ENCODE data around the gene ODC1.
"Not testable (repeated sequence)": the region's sequence is repeated elsewhere in the genome, so short reads cannot be mapped to it uniquely, and the experiment has no call there.

Gene ODC1
- long read RNA-seq, donor 1, transcript ODC1-201 (12 exons, 2,653 nt), result major isoform, 190 of 267 reads
- long read RNA-seq, donor 1, partial matches to known transcripts, result 64 of 267 reads
- long read RNA-seq, donor 1, other reads (novel, unspliced or antisense), result 13 of 267 reads
- long read RNA-seq, donor 2, transcript ODC1-201 (12 exons, 2,653 nt), result major isoform, 103 of 136 reads
- long read RNA-seq, donor 2, partial matches to known transcripts, result 33 of 136 reads
- long read RNA-seq, donor 2, other reads (novel, unspliced or antisense), result 0 of 136 reads
- long read RNA-seq, donor 3, transcript ODC1-201 (12 exons, 2,653 nt), result major isoform, 74 of 92 reads
- long read RNA-seq, donor 3, partial matches to known transcripts, result 18 of 92 reads
- long read RNA-seq, donor 3, other reads (novel, unspliced or antisense), result 0 of 92 reads
- long read RNA-seq, donor 4, transcript ODC1-201 (12 exons, 2,653 nt), result major isoform, 103 of 178 reads
- long read RNA-seq, donor 4, partial matches to known transcripts, result 70 of 178 reads
- long read RNA-seq, donor 4, other reads (novel, unspliced or antisense), result 5 of 178 reads
- long read RNA-seq, donor 5, transcript ODC1-201 (12 exons, 2,653 nt), result major isoform, 112 of 205 reads
- long read RNA-seq, donor 5, partial matches to known transcripts, result 88 of 205 reads
- long read RNA-seq, donor 5, other reads (novel, unspliced or antisense), result 5 of 205 reads
- long read RNA-seq, donor 6, transcript ODC1-201 (12 exons, 2,653 nt), result major isoform, 118 of 162 reads
- long read RNA-seq, donor 6, partial matches to known transcripts, result 44 of 162 reads
- long read RNA-seq, donor 6, other reads (novel, unspliced or antisense), result 0 of 162 reads
- long read RNA-seq, donor 7, transcript ODC1-201 (12 exons, 2,653 nt), result major isoform, 199 of 291 reads
- long read RNA-seq, donor 7, partial matches to known transcripts, result 76 of 291 reads
- long read RNA-seq, donor 7, other reads (novel, unspliced or antisense), result 16 of 291 reads
- long read RNA-seq, donor 8, transcript ODC1-201 (12 exons, 2,653 nt), result major isoform, 112 of 157 reads
- long read RNA-seq, donor 8, partial matches to known transcripts, result 40 of 157 reads
- long read RNA-seq, donor 8, other reads (novel, unspliced or antisense), result 5 of 157 reads

DNA sequence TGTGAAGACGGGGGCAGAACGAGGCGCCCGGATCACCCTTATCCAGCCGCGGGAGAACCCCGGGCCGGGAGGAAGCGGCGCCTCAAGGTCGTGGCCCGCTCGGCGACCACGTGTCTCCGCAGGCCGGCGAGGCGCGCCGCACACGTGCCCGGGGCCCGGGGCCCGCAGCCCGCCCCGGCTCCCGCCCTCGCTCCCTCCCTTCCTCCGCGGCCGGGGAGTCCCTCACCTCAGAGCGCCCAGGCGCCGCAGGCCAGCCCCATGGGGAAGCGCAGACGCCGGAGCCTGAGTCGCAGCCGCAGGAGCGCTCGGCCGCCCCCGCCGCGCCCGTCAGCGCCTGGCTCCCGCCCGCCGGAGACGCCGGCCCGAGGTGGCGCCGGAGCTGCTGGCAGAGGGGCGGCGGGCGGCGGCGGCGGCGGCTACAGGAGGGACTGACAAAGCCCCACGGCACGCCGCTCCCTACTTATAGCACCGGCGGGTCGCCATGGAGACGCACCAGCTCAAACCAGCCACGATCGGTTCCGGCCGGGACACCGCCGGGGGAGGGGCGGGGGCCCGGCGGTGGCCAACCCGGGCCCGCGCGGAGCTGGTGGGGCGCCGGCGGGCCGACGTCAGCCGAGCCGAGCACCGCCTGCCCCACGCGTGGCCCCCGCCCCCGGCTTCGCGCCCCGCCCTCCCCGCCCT is at the start of gene ODC1:
TSS of gene ODC1 (minus strand) at position 433 of the 681 bp plus-strand sequence. CDS start 3,295 bp downstream, outside the sequence.
- DNase-seq, result peak; percentile 81

DNA sequence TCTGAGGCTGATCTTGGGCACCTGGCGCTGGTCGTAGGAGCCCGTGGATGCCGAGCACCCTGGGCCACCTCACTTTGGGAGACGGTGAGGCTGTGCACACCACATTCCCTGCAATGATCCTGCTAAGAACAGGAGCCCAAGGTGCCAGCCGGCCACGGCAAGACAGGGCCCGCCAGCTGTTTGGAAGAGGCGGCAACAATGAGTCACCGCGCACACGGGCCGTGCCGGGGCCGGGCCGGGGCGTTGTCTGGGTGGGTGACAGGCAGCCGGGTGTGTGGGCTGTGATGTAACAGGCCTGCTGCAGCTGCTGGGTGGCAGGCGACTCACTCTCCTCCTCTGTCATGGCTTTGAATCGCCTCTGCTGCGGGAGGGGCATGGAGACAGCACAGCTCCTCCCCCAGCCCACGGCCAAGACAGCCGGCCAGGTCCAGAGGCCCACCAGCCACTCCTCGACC is 49.7 kb upstream of the ODC1 start:
- peak; percentile 34 for DNase-seq

DNA sequence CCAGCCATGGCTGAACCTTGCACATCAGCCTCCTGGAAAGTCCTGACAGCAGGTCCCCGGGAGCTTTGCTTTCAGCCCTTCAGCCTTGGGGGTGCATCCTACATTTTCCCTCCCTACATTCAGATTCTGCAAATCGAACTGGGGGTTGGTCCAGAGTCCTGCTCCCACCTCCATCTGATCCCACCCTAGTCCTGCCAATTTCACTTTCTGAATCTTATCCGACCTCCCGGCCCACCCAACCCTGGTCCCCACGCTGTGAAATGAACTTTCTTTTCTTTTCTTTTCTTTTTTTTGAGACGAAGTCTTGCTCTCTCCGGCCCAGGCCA is 47.8 kb upstream of the ODC1 start:
- no peak for DNase-seq

DNA sequence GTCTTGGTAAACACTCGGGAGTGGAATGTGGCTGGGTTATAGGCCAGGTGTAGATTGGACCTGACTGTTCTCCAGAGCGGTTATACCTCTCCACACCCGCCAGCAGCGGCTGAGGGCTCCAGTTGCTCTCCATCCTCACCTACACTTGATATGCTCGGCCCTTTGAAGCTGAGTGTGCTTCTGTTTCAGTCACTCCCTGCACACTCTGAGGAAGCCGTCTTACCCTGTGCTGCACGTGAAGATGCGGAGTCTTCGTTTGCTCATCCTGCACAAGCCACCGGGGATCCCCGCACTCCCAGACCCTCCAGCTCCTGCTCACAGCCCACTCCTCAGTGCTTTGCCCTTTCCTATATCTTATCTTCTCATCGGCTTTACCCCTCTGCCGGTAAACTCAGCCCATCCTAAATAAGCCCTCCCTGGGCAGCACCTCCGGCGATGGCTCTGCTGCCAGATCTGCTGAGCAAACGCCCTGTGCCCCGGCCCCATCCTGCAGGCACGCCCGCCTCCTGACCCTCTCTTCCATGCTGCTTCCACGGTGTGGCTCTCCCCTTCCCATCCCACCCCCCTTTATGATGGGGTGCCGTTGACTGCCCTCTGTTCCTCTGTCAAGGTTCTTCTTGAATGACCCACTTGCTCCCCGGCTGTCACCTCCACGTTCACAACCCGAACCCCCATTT is 47.3 kb upstream of the ODC1 start:
- no peak for DNase-seq

DNA sequence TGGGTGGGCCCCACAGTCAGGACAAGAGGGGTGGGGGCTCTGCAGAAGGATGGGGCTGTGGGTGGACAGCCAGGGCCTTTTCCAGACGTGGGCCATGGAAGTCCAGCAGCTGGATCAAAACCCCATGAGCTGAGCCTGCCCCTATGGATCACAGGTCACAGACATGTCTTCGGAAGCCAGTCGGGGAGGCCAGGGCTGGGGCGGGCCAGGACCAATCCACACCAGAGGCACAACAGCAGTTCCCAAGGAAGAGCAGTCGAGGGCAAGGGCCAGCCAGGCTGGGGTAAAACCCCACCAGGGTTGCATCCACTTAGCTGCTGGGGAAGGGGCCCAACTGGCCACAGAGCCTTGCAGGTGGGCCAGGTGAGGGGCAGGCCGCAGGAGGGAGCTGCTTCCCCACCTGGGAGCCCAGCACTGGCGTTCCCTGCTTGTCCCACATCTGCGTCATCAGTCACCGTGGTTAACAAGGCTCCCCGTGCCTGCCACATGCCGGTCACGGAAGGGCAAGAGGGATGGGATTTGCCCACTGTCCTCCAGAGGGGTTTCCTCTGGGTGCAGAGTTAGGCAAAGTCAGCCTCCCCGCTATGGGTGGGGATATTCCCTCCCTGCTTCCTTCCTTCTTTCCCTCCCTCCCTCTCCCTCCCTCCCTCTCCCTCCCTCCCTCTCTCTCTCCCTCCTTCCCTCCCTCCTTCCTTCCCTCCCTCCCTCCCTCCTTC is 46.4 kb upstream of the ODC1 start:
- DNase-seq, result no peak

DNA sequence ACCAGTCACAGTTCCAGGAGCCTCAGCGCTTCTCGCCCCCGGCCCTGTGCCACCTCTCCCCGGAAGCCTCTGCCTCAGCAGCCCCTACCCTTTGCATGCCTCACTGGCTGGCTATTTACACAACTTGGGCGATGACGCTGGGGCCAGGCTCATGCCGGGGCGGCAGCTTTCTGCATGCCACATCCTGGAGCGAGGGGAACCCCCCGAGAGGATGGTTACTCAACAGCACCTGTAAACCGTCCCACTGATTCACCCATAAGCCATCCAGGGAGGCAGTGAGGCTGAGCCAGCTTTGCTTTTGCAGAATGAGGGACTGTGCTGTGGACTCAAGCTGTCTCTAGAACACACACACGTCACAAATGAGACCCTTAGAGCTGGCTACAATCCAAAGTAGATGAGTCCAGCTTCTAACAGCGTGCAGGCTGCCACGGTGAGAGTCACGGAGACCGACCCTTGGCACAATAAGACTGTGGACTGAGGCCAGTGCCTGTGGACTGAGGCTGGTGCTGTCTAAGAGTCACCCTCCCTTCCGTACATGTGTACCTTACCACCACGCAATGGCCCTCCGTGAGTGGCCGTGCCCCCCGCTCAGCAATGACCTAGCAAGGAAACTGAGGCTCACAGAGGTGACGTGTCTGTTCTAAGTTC is 45.6 kb upstream of the ODC1 start:
- DNase-seq, result no peak

DNA sequence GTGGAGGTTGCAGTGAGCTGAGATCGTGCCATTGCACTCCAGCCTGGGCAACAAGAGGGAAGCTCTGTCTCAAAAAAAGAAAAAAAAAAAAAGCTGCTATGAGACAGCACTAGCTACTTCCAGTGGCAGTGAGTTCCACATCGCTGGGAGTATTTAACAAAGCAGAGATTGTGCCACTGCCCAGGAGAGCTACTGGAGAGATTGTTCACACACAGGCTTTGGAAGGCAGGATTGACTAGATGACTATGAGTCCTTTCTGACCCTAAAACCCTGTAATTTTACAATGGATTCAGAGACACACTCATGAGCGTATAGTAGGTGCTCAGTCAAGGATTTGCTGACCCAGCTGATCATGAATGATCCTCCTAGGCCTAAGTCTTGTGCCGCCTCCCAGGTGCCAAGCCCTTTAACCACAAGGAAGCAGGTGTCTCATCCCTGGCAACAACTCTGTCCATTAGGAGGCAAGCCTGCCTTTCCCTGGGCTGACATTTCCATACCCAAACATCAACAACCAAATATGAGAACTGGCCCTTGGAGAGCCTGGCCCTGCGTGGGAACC is 45.0 kb upstream of the ODC1 start:
- DNase-seq, result no peak

DNA sequence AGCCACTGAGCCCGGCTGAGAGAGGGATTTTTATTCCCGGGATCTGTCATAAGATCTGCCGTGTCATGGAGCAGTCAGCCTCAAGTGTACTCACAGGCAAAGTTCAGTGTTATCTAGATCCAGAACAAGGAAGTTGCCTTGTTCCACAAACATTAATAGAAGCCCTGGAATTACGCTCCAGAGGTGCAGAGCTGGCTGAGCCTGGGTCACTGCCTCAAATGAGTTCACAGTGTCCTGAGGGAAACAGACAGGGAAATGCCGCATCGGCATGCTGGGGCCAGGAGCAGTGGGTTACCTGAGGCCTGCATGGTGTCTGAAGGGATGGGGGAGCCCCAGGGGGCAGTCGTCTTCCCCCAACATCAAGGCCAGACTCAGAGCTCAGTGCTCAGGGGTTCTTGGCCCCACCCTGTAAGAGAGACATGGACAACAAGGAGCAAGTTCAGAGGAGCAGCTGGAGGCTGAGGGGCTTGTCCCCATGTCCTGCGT is 42.7 kb upstream of the ODC1 start:
- no peak for DNase-seq

DNA sequence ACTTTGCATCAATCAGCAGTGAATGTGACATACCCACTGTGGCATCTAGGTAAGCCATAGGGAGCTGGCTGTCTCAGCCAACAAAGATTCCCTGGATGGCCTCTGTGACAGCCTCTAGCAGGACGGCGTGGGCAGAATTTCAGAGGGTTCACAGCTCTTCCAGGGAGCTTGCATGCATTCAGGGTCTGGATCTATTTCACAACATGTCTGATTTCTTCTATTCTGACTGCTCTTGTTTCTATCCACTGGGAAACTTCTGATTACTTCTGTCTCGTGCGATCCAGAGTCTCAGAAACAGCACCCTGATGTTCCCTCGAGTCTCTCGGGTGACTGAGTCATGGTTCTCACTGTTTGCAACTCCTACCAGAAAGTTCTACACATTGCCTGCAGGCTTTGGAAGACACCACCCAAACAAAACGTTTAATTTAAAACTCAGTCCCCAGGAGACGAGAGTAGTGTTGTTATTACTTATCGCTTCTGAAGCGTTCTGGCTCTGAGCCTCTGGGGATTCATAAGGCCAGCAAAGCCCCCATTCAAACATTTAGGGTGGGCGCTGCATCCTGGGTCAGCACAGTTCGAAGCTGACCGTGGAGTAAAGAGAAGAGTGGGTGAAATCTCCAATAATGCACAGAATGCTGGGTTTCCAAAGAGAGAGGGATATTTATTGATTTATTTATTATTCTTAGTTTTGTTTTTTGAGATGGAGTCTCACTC is 41.9 kb upstream of the ODC1 start:
- no peak for DNase-seq

DNA sequence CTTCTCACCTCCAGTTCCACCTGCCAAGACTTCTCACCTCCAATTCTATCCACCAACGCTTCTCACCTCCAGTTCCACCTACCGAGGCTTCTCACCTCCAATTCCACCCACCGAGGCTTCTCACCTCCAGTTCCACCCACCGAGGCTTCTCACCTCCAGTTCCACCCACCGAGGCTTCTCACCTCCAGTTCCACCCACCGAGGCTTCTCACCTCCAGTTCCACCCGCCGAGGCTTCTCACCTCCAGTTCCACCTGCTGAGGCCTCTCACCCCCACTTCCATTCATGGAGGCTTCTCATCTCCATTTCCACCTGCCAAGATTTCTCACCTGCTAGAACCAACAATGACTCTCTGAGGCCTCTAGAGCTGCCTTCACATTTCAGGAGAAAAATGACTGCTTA is 40.0 kb upstream of the ODC1 start:
- DNase-seq, result not testable (repeated sequence)

DNA sequence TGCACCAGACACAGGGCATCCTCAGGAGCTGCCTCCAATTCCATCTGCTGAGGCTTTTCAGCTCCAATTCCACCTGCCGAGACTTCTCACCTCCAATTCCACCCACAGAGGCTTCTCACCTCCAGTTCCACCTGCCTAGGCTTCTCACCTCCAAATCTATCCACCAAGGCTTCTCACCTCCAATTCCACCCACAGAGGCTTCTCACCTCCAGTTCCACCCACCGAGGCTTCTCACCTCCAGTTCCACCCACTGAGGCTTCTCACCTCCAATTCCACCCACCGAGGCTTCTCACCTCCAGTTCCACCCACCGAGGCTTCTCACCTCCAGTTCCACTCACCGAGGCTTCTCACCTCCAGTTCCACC is 39.6 kb upstream of the ODC1 start:
- DNase-seq, result not testable (repeated sequence)

DNA sequence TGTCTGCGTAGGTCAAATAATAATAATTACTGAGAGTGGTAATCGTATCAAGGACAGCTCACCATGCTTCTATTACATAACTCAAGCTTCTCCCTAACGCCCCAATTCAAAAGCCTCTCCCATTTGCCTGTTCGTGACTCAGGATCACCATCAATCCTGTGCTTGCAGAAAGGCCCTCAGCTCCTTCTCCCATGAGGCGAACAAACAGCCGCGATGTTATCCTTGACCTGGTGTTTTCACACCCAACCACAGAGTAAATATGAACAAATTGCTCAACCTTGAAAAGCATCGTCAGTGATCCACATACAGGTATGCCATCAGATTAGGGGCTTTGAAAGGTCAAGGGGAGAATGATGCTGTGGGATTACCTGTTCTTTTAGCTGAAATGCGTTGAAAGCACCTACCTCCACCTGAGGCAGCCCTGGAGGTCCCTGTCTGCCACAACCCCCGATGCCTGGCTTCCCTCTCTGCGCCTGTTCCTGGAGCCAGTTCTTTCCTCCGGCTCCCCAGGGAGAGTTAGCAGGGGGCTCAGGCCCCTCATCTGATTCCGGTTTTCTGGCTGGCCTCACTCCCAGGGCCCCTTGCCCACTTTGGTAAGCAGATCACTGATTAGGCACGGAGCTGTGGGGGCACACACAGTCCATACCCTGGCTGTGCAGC is 39.1 kb upstream of the ODC1 start:
- DNase-seq, result no peak

DNA sequence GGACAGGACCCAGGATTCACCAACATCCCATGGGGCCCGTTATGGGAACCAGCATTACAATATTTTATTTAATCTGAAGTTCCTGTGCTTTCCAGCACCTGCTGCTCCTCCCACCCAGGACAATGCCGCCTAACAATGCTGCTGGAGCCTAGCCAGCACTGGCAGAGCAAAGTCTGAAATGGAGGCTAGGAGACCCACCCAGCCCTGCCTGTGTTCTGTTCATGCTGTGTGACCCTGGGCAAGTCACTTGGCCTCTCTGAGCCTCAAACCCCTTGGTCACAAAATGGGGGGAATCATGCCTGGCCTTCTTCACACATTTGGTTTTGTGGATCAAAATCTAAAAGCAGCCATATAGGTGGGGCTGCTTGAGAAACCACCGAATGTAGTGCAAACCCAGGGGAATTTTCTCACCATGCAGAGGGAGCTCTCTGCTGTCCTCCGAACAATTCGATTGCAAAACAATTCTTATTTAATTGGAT is 38.5 kb upstream of the ODC1 start:
- no peak for DNase-seq

DNA sequence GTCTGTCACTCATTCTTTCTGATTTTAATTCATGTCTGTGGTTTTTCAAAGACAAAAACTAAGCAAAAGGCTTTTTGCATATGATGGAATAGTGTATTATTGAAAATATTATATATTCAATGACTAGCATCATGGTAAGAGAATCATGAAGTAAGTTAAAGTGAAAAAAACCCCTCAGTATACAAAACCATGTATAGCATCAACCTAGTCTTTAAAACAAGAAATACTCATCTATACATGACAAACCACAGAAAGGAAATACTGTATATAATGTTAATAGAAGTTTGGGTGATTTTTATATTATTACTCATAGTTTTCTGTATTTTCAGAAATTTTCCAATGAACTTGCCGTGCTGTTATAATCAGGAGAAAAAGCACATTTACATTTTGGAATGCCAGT is 38.0 kb upstream of the ODC1 start:
- no peak for DNase-seq

DNA sequence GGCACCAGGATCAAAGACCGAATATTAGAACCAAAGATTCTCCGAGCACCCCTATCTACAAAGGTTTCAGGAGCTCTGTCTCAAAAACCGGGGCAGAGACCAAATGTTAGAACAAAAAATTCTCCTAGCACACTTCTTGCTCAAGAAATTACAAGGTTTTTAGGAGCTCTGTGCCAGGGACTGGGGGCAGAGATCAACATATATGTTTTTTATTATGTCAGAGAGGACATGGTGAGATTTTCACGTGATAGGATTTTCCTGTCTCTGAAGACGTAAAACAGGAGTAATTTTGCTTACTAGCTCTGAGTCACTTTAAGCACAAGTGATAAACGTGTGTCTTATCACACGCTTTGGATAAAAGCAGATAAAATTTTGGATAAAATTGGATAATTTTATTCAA is 34.8 kb upstream of the ODC1 start:
- no peak for DNase-seq

DNA sequence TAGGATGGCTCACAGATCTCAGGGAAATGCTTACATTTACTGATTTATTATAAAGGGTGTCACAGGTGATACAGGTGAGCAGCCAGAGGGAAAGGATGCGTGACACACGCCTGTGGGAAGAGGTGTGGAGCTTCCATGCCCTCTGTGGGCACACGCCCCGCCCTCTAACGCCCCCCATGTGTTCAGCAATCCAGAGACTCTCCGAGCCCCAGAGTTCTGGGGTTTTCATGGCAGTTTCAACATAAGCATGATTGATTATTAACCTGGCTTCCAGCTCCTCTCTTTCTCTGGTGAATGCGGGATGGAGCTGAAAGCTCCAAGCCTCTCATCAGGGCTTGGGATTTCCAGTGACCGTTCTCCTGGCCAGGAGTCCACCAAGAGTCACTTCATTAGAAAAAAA is 34.3 kb upstream of the ODC1 start:
- no peak for DNase-seq

DNA sequence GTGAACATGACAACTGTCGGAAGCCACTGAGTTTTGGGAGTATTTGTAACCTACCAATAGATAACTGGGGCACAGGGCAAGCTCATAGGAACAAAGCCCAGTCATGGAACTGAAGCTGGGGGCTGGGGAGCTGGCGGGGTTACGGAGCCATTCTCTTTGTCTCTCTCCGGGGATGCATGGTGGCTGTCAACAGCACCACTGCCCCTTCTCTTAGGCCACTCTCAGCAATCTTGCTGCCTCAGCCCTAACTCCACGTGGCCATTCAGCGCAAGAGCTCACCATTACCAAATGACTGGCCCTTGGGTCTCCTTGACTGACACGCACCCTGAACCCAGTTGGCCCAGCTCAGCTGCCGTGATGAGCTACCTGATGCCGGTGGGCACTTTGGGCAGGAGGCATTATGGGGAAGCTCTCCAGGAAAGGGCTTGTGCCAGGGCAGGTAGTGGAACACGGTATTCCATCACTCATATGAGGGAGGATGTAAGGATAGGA is 33.6 kb upstream of the ODC1 start:
- DNase-seq, result no peak

DNA sequence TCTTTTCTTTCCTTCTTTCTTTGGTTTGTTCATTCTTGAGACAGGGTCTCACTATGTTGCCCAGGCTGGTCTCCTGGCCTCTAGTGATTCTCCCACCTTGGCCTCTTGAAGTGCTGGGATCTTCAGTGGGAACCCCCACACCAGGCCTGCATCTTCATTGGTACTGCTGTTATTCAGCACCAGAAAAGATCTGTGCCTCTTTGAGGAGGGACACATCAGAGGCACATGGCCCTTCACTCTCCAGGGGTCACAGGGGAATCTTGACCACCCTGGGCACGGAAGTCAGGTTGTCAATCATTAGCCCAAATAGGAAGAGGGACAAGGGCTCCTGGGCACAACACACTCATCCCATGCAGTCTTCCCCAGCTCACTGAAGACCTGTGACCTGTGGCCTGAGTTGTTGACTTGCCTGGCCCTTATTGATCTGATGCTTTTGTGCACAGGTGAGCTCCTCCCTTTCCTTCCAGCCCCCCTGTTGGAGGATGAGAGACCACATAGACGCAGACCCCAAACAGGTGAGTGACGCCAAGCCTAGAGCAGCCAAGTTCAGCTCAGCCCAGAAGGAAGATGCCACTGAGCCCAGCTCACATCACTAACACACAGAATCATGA is 33.0 kb upstream of the ODC1 start:
- DNase-seq, result no peak

All from right kidney (tissue), 9 donors.